K562 (cell line): Measurements from ENCODE around the gene MYL11. TPM values are rescaled to one million over a fixed set of nuclear protein-coding genes. Genes with fewer than 3 reads are reported as not detected.

ENCODE experiments used
- ATAC-seq: fragments of 200-7000 bp; cut with Tn5 transposase; 3 replicates; pipeline ENCODE4 v1.9.1; 2020; ENCODE audit warnings: moderate library complexity
- BruUV-seq: library from RNA; stranded (reverse); fragments of 400-500 nt; replicated peaks from 2 replicates; lab custom pipeline; 2021; lab: Mats Ljungman, UMichigan
- CTCF ChIA-PET: fragments of 300-600 bp; formaldehyde crosslinking; extraction: SDS; loops from one replicate; lab custom pipeline; 2021; ENCODE audit warnings: low intra/inter-chr PET ratio; lab: Yijun Ruan, JAX
- POLR2A ChIA-PET: fragments of 300-600, 350-650 bp; sonication (Branson Sonifier 250); formaldehyde crosslinking; extraction: SDS; loops from one replicate; lab custom pipeline; 2021; ENCODE audit warnings: antibody characterized with exemption, inconsistent platforms; lab: Yijun Ruan, JAX
- DNase-seq, 4 experiments: peaks; one replicate each; pipeline versions ENCODE4 v3.0.0 to v3.0.0-alpha.2; 2011 to 2018; ENCODE audit warnings: low spot score in 3 of 4, mixed read lengths in 3 of 4; ENCODE audit errors: extremely low read depth in 1 of 4
- FAIRE-seq: peaks from 2 replicates; lab custom pipeline; 2011; peaks lifted over from hg19 to GRCh38; lab: Jason Lieb, UNC
- H2AFZ ChIP-seq: 2 replicates; pipeline ENCODE4 v1.6.0; 2011; ENCODE audit warnings: low read depth, low read length, control low read depth, inconsistent platforms
- H3K27ac ChIP-seq: fragments of 200-600 bp; 3 replicates; pipeline ENCODE4 v1.8.0; 2011; ENCODE audit warnings: low read depth, mild to moderate bottlenecking, control low read depth, inconsistent platforms, low read length, moderate library complexity, mixed read lengths; ENCODE audit errors: extremely low read depth
- H3K27me3 ChIP-seq, 2 experiments: fragments of 300-600 bp in 1 of 2; 2 replicates in 1 of 2; 3 replicates in 1 of 2; pipeline versions ENCODE4 v1.6.0 to v1.8.0; 2011; ENCODE audit warnings: inconsistent platforms in 2 of 2, low read length in 2 of 2, mild to moderate bottlenecking in 1 of 2, mixed read lengths in 1 of 2, moderate library complexity in 1 of 2; ENCODE audit not compliant: control insufficient read depth in 2 of 2, insufficient read depth in 2 of 2
- H3K36me3 ChIP-seq: fragments of 300-600 bp; 3 replicates; pipeline ENCODE4 v1.8.0; 2011; ENCODE audit warnings: mild to moderate bottlenecking, low read length, inconsistent platforms; ENCODE audit not compliant: control insufficient read depth, insufficient read depth
- H3K4me1 ChIP-seq, 2 experiments: fragments of 200-600 bp in 1 of 2; replicated peaks in 1 of 2; 2 replicates in 1 of 2; 3 replicates in 1 of 2; pipeline versions ENCODE4 v1.5.1 to v1.8.0; 2011; ENCODE audit warnings: inconsistent platforms in 2 of 2, low read length in 2 of 2, mild to moderate bottlenecking in 1 of 2, mixed read lengths in 1 of 2, moderate library complexity in 1 of 2; ENCODE audit not compliant: control insufficient read depth in 2 of 2, insufficient read depth in 2 of 2
- H3K4me2 ChIP-seq: 2 replicates; pipeline ENCODE4 v1.6.1; 2011; ENCODE audit warnings: low read length, control low read depth, inconsistent platforms, mixed read lengths; ENCODE audit not compliant: insufficient read depth
- H3K4me3 ChIP-seq: fragments of 200-600 bp; sonication (generic), shearing (Covaris generic); 2 replicates; pipeline ENCODE4 v1.5.1; 2016; ENCODE audit warnings: control low read depth, inconsistent platforms
- H3K79me2 ChIP-seq: fragments of 200-600 bp; 3 replicates; pipeline ENCODE4 v1.8.0; 2011; ENCODE audit warnings: low read length, inconsistent platforms; ENCODE audit not compliant: control insufficient read depth, insufficient read depth
- H3K9ac ChIP-seq, 2 experiments: 2 replicates each; pipeline versions ENCODE4 v1.6.0 to v1.6.1; 2011; ENCODE audit warnings: low read depth in 2 of 2, low read length in 2 of 2, control low read depth in 1 of 2, inconsistent platforms in 1 of 2, mild to moderate bottlenecking in 1 of 2, mixed read lengths in 1 of 2; ENCODE audit not compliant: insufficient read depth in 1 of 2
- H3K9me1 ChIP-seq: one replicate; pipeline ENCODE4 v1.6.0; 2011; ENCODE audit warnings: inconsistent platforms, mild to moderate bottlenecking, low read length, moderate library complexity; ENCODE audit not compliant: control insufficient read depth, insufficient read depth
- H3K9me3 ChIP-seq: replicated peaks from 2 replicates; pipeline ENCODE4 v1.5.1; 2011; ENCODE audit warnings: low read depth, low read length, inconsistent platforms; ENCODE audit not compliant: control insufficient read depth, insufficient read depth
- H4K20me1 ChIP-seq: replicated peaks from 2 replicates; pipeline ENCODE4 v1.6.1; 2011; ENCODE audit warnings: low read length, inconsistent platforms, mixed read lengths; ENCODE audit not compliant: control insufficient read depth, insufficient read depth
- ASH1L ChIP-seq: fragments of 450-650 bp; IDR thresholded peaks from 2 replicates; pipeline ENCODE4 v1.6.1; 2018; ENCODE audit warnings: borderline replicate concordance, mild to moderate bottlenecking, low read depth; ENCODE audit not compliant: partially characterized antibody
- CREB1 ChIP-seq, 2 experiments: sonication (generic) in 1 of 2; formaldehyde crosslinking in 1 of 2; IDR thresholded peaks; 2 replicates each; pipeline versions ENCODE4 v1.6.1 to v1.8.0; 2012 to 2022; ENCODE audit warnings: inconsistent platforms in 1 of 2, mild to moderate bottlenecking in 1 of 2, missing genetic modification reagents in 1 of 2, moderate library complexity in 1 of 2
- EZH2 ChIP-seq: IDR thresholded peaks from 2 replicates; pipeline ENCODE4 v1.6.1; 2012; ENCODE audit warnings: low read depth, mild to moderate bottlenecking, inconsistent platforms, low read length, borderline replicate concordance
- FOXM1 ChIP-seq, 2 experiments: fragments of 450-650 bp in 1 of 2; sonication (generic) in 1 of 2; formaldehyde crosslinking in 1 of 2; IDR thresholded peaks; 2 replicates each; pipeline versions ENCODE4 v1.6.1 to v1.9.0; 2017 to 2022; ENCODE audit warnings: low read depth in 2 of 2, mild to moderate bottlenecking in 2 of 2, missing genetic modification reagents in 1 of 2, moderate library complexity in 1 of 2
- POLR2H ChIP-seq: IDR thresholded peaks from 2 replicates; pipeline ENCODE4 v1.6.1; 2016; ENCODE audit warnings: missing genetic modification characterization, low read depth, mild to moderate bottlenecking, control low read depth, missing compliant biosample characterization, moderate library complexity
- SMAD1 ChIP-seq: fragments of 150-350 bp; IDR thresholded peaks from 2 replicates; pipeline ENCODE4 v1.6.1; 2014; ENCODE audit warnings: low read length, low read depth; ENCODE audit not compliant: partially characterized antibody
- ZNF143 ChIP-seq: sonication (generic); formaldehyde crosslinking; IDR thresholded peaks from 2 replicates; pipeline ENCODE4 v1.9.0; 2022; ENCODE audit warnings: mild to moderate bottlenecking, missing genetic modification reagents
- WGBS: fragments of 100-300 bp; shearing (Covaris generic); methylation state at CpG from one replicate; pipeline ENCODE4 v1.1.6; 2016; ENCODE audit warnings: low coverage, mixed read lengths; ENCODE audit not compliant: insufficient coverage; ENCODE audit errors: missing lambda C conversion rate; 5-methylcytosine and 5-hydroxymethylcytosine counted together
- in situ Hi-C: fragments of 300-500 bp; cut with MboI; formaldehyde crosslinking; loops from 4 replicates; pipeline ENCODE4 v1.15.0; 2018; ENCODE audit warnings: inconsistent platforms, mixed read lengths
- intact Hi-C: fragments of 100-400 bp; cut with micrococcal nuclease; formaldehyde crosslinking; loops from 2 replicates; pipeline ENCODE4 v1.14.2; 2022
- polyA plus RNA-seq, 8 experiments: library from polyadenylated mRNA; depleted of rRNA in 4 of 8; stranded (reverse) in 5 of 8; unstranded in 3 of 8; fragments of >200 nt; fragmentation: Nextera tagmentation in 2 of 8; fragmentation: Illumina TruSeq in 1 of 8; extraction: Ambion mirVana in 2 of 8; extraction: Trizol in 1 of 8; gene quantifications; 2 replicates each; pipeline versions ENCODE4 v1.2.1 to v1.2.3, GENCODE V29; 2011 to 2014; ENCODE audit warnings: inconsistent platforms in 1 of 8, missing spikeins in 1 of 8
- total RNA-seq, 7 experiments: library from RNA; depleted of rRNA in 6 of 7; stranded (reverse); fragments of >200 nt in 6 of 7; fragmentation: Illumina TruSeq in 2 of 7; extraction: Trizol in 2 of 7; gene quantifications; 2 replicates each; pipeline versions ENCODE4 v1.2.1 to v1.2.3, GENCODE V29; 2011 to 2021; ENCODE audit warnings: low replicate concordance in 1 of 7
- TF ChIP-seq, protein P1 (sequence below): fragments of 450-650 bp; IDR thresholded peaks from 2 replicates; pipeline ENCODE4 v1.6.1; 2016; ENCODE audit warnings: mild to moderate bottlenecking, moderate library complexity
- TF ChIP-seq, protein P2 (sequence below): fragments of 450-650 bp; IDR thresholded peaks from 2 replicates; pipeline ENCODE4 v1.6.1; 2016; ENCODE audit warnings: low read depth, mild to moderate bottlenecking, moderate library complexity

Gene MYL11
- total and polyA plus RNA-seq, 9 of the 15 experiments (the other 6 are each of a cell fraction or from before 2014, with no cell fraction given): 0.31 to 1.5 (median 0.73) TPM; not detected in 4

DNA sequence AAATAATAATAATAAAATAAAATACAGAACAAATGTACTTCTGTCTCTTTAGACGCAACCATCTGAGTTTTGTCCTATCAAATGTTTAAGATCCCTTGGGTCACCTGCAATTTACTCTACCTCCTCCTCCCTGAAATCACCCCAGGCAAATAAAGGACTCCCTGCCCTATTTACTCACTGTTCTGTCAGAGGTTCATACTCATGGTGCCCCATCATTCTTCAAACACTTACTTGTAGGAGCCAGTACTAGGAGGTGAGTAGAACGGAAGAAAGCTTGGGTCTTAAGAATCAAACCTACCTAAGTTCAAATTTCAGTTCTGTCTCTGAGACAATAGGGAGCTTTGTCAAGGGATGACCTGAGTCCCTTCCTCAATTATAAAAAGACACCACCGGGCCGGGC, 8.1 kb upstream of the MYL11 start:
- ATAC-seq: no peak
- POLR2A ChIA-PET: interaction anchor here (0.7 to 6.3 kb wide), 3 partner anchors 9 to 274 kb away, joined by 3 to 77 read pairs (median 3); partner anchors contain the start of gene CD2BP2
- peaks cover 23% of the 10 kb centered on the region for H4K20me1 ChIP-seq
- CTCF ChIA-PET: no interaction called here
- peaks cover 52% of the 10 kb centered on the region for H3K36me3 ChIP-seq
- peaks cover 15 to 30% of the 10 kb centered on the region in 2 experiments; a peak in 4 of 5 replicates for H3K4me1 ChIP-seq
- 0 out of 2 replicates have a peak overlapping the region, but pooled peaks have one; percentile 90 for H3K4me2 ChIP-seq
- no peak for DNase-seq
- peaks cover 6% of the 10 kb centered on the region for H3K9me1 ChIP-seq
- peak overlapping the region in 1 of 2 experiments; percentile 50; a peak in 1 of 4 replicates for H3K9ac ChIP-seq
- H3K4me3 ChIP-seq: no peak overlapping the region
- in situ Hi-C loops: loop anchor here (25.0 kb wide), 1 partner anchor 904 kb away; the partner anchor contains the start of genes BOLA2, SLX1B and SULT1A4
- intact Hi-C loops: no loop called here
- no peaks in the 10 kb centered on the region for H3K27me3 ChIP-seq
- WGBS: 84% methylated on average over 4 of the region's 4 CpGs
- peaks cover 66% of the 10 kb centered on the region for H3K79me2 ChIP-seq
- H3K9me3 ChIP-seq: no peaks in the 10 kb centered on the region
- no TSS peak for BruUV-seq
- no peak overlapping the region for H2AFZ ChIP-seq
- H3K27ac ChIP-seq: no peak overlapping the region
- no peak for FAIRE-seq
- TF ChIP-seq EZH2 (no peak), CREB1 (IDR thresholded peaks at IDR 0.05) (no peak), CREB1 (CRISPR knock-in tag; IDR thresholded peaks at IDR 0.05) (no peak), ASH1L (no peak), POLR2H (tag) (no peak), SMAD1 (no peak), FOXM1 (IDR thresholded peaks at IDR 0.05; ENCODE audit: low read depth) (no peak), FOXM1 (CRISPR knock-in tag; IDR thresholded peaks at IDR 0.05; ENCODE audit: low read depth) (no peak), ZNF143 (no peak)
- TF ChIP-seq, protein P1, sequence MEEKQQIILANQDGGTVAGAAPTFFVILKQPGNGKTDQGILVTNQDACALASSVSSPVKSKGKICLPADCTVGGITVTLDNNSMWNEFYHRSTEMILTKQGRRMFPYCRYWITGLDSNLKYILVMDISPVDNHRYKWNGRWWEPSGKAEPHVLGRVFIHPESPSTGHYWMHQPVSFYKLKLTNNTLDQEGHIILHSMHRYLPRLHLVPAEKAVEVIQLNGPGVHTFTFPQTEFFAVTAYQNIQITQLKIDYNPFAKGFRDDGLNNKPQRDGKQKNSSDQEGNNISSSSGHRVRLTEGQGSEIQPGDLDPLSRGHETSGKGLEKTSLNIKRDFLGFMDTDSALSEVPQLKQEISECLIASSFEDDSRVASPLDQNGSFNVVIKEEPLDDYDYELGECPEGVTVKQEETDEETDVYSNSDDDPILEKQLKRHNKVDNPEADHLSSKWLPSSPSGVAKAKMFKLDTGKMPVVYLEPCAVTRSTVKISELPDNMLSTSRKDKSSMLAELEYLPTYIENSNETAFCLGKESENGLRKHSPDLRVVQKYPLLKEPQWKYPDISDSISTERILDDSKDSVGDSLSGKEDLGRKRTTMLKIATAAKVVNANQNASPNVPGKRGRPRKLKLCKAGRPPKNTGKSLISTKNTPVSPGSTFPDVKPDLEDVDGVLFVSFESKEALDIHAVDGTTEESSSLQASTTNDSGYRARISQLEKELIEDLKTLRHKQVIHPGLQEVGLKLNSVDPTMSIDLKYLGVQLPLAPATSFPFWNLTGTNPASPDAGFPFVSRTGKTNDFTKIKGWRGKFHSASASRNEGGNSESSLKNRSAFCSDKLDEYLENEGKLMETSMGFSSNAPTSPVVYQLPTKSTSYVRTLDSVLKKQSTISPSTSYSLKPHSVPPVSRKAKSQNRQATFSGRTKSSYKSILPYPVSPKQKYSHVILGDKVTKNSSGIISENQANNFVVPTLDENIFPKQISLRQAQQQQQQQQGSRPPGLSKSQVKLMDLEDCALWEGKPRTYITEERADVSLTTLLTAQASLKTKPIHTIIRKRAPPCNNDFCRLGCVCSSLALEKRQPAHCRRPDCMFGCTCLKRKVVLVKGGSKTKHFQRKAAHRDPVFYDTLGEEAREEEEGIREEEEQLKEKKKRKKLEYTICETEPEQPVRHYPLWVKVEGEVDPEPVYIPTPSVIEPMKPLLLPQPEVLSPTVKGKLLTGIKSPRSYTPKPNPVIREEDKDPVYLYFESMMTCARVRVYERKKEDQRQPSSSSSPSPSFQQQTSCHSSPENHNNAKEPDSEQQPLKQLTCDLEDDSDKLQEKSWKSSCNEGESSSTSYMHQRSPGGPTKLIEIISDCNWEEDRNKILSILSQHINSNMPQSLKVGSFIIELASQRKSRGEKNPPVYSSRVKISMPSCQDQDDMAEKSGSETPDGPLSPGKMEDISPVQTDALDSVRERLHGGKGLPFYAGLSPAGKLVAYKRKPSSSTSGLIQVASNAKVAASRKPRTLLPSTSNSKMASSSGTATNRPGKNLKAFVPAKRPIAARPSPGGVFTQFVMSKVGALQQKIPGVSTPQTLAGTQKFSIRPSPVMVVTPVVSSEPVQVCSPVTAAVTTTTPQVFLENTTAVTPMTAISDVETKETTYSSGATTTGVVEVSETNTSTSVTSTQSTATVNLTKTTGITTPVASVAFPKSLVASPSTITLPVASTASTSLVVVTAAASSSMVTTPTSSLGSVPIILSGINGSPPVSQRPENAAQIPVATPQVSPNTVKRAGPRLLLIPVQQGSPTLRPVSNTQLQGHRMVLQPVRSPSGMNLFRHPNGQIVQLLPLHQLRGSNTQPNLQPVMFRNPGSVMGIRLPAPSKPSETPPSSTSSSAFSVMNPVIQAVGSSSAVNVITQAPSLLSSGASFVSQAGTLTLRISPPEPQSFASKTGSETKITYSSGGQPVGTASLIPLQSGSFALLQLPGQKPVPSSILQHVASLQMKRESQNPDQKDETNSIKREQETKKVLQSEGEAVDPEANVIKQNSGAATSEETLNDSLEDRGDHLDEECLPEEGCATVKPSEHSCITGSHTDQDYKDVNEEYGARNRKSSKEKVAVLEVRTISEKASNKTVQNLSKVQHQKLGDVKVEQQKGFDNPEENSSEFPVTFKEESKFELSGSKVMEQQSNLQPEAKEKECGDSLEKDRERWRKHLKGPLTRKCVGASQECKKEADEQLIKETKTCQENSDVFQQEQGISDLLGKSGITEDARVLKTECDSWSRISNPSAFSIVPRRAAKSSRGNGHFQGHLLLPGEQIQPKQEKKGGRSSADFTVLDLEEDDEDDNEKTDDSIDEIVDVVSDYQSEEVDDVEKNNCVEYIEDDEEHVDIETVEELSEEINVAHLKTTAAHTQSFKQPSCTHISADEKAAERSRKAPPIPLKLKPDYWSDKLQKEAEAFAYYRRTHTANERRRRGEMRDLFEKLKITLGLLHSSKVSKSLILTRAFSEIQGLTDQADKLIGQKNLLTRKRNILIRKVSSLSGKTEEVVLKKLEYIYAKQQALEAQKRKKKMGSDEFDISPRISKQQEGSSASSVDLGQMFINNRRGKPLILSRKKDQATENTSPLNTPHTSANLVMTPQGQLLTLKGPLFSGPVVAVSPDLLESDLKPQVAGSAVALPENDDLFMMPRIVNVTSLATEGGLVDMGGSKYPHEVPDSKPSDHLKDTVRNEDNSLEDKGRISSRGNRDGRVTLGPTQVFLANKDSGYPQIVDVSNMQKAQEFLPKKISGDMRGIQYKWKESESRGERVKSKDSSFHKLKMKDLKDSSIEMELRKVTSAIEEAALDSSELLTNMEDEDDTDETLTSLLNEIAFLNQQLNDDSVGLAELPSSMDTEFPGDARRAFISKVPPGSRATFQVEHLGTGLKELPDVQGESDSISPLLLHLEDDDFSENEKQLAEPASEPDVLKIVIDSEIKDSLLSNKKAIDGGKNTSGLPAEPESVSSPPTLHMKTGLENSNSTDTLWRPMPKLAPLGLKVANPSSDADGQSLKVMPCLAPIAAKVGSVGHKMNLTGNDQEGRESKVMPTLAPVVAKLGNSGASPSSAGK: no peak
- TF ChIP-seq, protein P2, sequence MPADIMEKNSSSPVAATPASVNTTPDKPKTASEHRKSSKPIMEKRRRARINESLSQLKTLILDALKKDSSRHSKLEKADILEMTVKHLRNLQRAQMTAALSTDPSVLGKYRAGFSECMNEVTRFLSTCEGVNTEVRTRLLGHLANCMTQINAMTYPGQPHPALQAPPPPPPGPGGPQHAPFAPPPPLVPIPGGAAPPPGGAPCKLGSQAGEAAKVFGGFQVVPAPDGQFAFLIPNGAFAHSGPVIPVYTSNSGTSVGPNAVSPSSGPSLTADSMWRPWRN: no peak
